NCI-H2227 (cell line): ENCODE results near the gene ZSWIM9.
"Not testable (repeated sequence)": the region's sequence is repeated elsewhere in the genome, so short reads cannot be mapped to it uniquely, and the experiment has no call there.

Source experiments
- DNase-seq: peaks from one replicate; lab custom pipeline; 2025; ENCODE audit not compliant: unreplicated experiment; lab: John Stamatoyannopoulos, UW

Gene ZSWIM9

GRCh38 chr19:48210005-48210404 lies 39.5 kb downstream of the ZSWIM9 start:
- DNase-seq, result no peak

GRCh38 chr19:48213959-48214358 lies 43.5 kb downstream of the ZSWIM9 start:
- DNase-seq, result peak; percentile 6

GRCh38 chr19:48216933-48217332 lies 46.5 kb downstream of the ZSWIM9 start:
- DNase-seq, result no peak

GRCh38 chr19:48218997-48219396 lies 48.5 kb downstream of the ZSWIM9 start:
- DNase-seq, result no peak

GRCh38 chr19:48220784-48221183 lies 50.3 kb downstream of the ZSWIM9 start:
- not testable (repeated sequence) for DNase-seq

GRCh38 chr19:48221628-48222027 lies 51.1 kb downstream of the ZSWIM9 start:
- DNase-seq, result no peak

- DNase-seq, result no peak
Observed at GRCh38 chr19:48230555-48231129, 60.2 kb downstream of the ZSWIM9 start.

GRCh38 chr19:48237057-48237456 lies 66.6 kb downstream of the ZSWIM9 start:
- DNase-seq, result no peak

- DNase-seq, result no peak
Observed at GRCh38 chr19:48239120-48239519, 68.6 kb downstream of the ZSWIM9 start.

GRCh38 chr19:48239582-48240141 lies 69.2 kb downstream of the ZSWIM9 start:
- DNase-seq, result no peak

- not testable (repeated sequence) for DNase-seq
Observed at GRCh38 chr19:48241771-48242170, 71.3 kb downstream of the ZSWIM9 start.

- no peak for DNase-seq
Observed at GRCh38 chr19:48244281-48244680, 73.8 kb downstream of the ZSWIM9 start.

GRCh38 chr19:48246101-48246500 lies 75.6 kb downstream of the ZSWIM9 start:
- DNase-seq, result no peak

- no peak for DNase-seq
Observed at GRCh38 chr19:48247212-48247611, 76.7 kb downstream of the ZSWIM9 start.
